ENCODE results near the gene EVI5L.
A peak's percentile ranks its signal among the peaks of the same experiment; 100 is the strongest.
"Not testable (repeated sequence)": the region's sequence is repeated elsewhere in the genome, so short reads cannot be mapped to it uniquely, and the experiment has no call there.

Gene EVI5L

GRCh38 chr19:7790416-7790815 is 39.6 kb upstream of the EVI5L start:
- Histone ChIP-seq H3K9me3 (ENCODE audit: control insufficient read depth in 5 of 5, low read length in 5 of 5) (peaks cover 0 to 6% (median 0%) of the 10 kb centered on the region in 5 donors), H3K27ac (ENCODE audit: low read depth, low read length) (no peak overlapping the region), H3K27me3 (ENCODE audit: control insufficient read depth in 5 of 5, insufficient read depth in 4 of 5, low read length in 5 of 5) (peaks cover 21 to 32% (median 28%) of the 10 kb centered on the region in 5 donors)

GRCh38 chr19:7792281-7792680 is 37.7 kb upstream of the EVI5L start:
- Histone ChIP-seq H3K36me3 (ENCODE audit: control insufficient read depth in 5 of 5, insufficient read depth in 5 of 5, low read length in 5 of 5) (peaks cover 0 to 4% (median 0%) of the 10 kb centered on the region in 5 donors), H3K27ac (ENCODE audit: low read depth, low read length) (no peak overlapping the region), H3K9me3 (ENCODE audit: control insufficient read depth in 5 of 5, low read length in 5 of 5) (peaks cover 0 to 6% (median 0%) of the 10 kb centered on the region in 5 donors), H3K27me3 (ENCODE audit: control insufficient read depth in 5 of 5, insufficient read depth in 4 of 5, low read length in 5 of 5) (peaks cover 16 to 27% (median 23%) of the 10 kb centered on the region in 5 donors), H3K4me1 (ENCODE audit: control insufficient read depth in 5 of 5, insufficient read depth in 5 of 5, low read length in 5 of 5) (peaks cover 0 to 7% (median 0%) of the 10 kb centered on the region in 5 donors), H3K9ac (ENCODE audit: low read length in 5 of 5) (no peak overlapping the region), H3K4me3 (ENCODE audit: low read depth in 1 of 5, low read length in 5 of 5) (no peak overlapping the region)

More at GRCh38 chr19:7790416-7790815, 39.6 kb upstream of the EVI5L start:
- H3K36me3 ChIP-seq (ENCODE audit: control insufficient read depth in 5 of 5, insufficient read depth in 5 of 5, low read length in 5 of 5), result peaks cover 0 to 4% (median 0%) of the 10 kb centered on the region in 5 donors
- peaks cover 0 to 7% (median 0%) of the 10 kb centered on the region in 5 donors for H3K4me1 ChIP-seq (ENCODE audit: control insufficient read depth in 5 of 5, insufficient read depth in 5 of 5, low read length in 5 of 5)
- H3K4me3 ChIP-seq (ENCODE audit: low read depth in 1 of 5, low read length in 5 of 5), result no peak overlapping the region
- H3K9ac ChIP-seq (ENCODE audit: low read length in 5 of 5), result no peak overlapping the region

GRCh38 chr19:7792701-7793100 is 37.3 kb upstream of the EVI5L start:
- H3K9me3 ChIP-seq (ENCODE audit: control insufficient read depth in 5 of 5, low read length in 5 of 5); H3K27ac ChIP-seq (ENCODE audit: low read depth, low read length); H3K9ac ChIP-seq (ENCODE audit: low read length in 5 of 5); H3K4me3 ChIP-seq (ENCODE audit: low read depth in 1 of 5, low read length in 5 of 5); H3K4me1 ChIP-seq (ENCODE audit: control insufficient read depth in 5 of 5, insufficient read depth in 5 of 5, low read length in 5 of 5); H3K36me3 ChIP-seq (ENCODE audit: control insufficient read depth in 5 of 5, insufficient read depth in 5 of 5, low read length in 5 of 5): not testable (repeated sequence)
- peaks cover 12 to 23% (median 20%) of the 10 kb centered on the region in 5 donors for H3K27me3 ChIP-seq (ENCODE audit: control insufficient read depth in 5 of 5, insufficient read depth in 4 of 5, low read length in 5 of 5)

GRCh38 chr19:7793493-7793892 is 36.5 kb upstream of the EVI5L start:
- H3K4me1 ChIP-seq (ENCODE audit: control insufficient read depth in 5 of 5, insufficient read depth in 5 of 5, low read length in 5 of 5), result peaks cover 0 to 7% (median 0%) of the 10 kb centered on the region in 5 donors
- no peak overlapping the region for H3K4me3 ChIP-seq (ENCODE audit: low read depth in 1 of 5, low read length in 5 of 5)
- peaks cover 0 to 6% (median 0%) of the 10 kb centered on the region in 5 donors for H3K9me3 ChIP-seq (ENCODE audit: control insufficient read depth in 5 of 5, low read length in 5 of 5)
- no peak overlapping the region for H3K27ac ChIP-seq (ENCODE audit: low read depth, low read length)
- H3K36me3 ChIP-seq (ENCODE audit: control insufficient read depth in 5 of 5, insufficient read depth in 5 of 5, low read length in 5 of 5), result peaks cover 0 to 4% (median 0%) of the 10 kb centered on the region in 5 donors
- H3K9ac ChIP-seq (ENCODE audit: low read length in 5 of 5), result no peak overlapping the region
- H3K27me3 ChIP-seq (ENCODE audit: control insufficient read depth in 5 of 5, insufficient read depth in 4 of 5, low read length in 5 of 5), result peaks cover 5 to 19% (median 13%) of the 10 kb centered on the region in 5 donors

- H3K9ac ChIP-seq (ENCODE audit: low read length in 5 of 5), result no peak overlapping the region
- H3K27ac ChIP-seq (ENCODE audit: low read depth, low read length), result no peak overlapping the region
- H3K36me3 ChIP-seq (ENCODE audit: control insufficient read depth in 5 of 5, insufficient read depth in 5 of 5, low read length in 5 of 5), result peaks cover 0 to 4% (median 0%) of the 10 kb centered on the region in 5 donors
- H3K4me1 ChIP-seq (ENCODE audit: control insufficient read depth in 5 of 5, insufficient read depth in 5 of 5, low read length in 5 of 5), result peaks cover 0 to 7% (median 4%) of the 10 kb centered on the region in 5 donors
- no peak overlapping the region for H3K4me3 ChIP-seq (ENCODE audit: low read depth in 1 of 5, low read length in 5 of 5)
- H3K9me3 ChIP-seq (ENCODE audit: control insufficient read depth in 5 of 5, low read length in 5 of 5), result peaks cover 0 to 6% (median 0%) of the 10 kb centered on the region in 5 donors
- peaks cover 0 to 9% (median 4%) of the 10 kb centered on the region in 5 donors for H3K27me3 ChIP-seq (ENCODE audit: control insufficient read depth in 5 of 5, insufficient read depth in 4 of 5, low read length in 5 of 5)
These were observed 34.4 kb upstream of the EVI5L start for GRCh38 chr19:7795555-7796161.

GRCh38 chr19:7799640-7800355 is 30.2 kb upstream of the EVI5L start:
- H3K9ac ChIP-seq (ENCODE audit: low read length in 5 of 5), result peak overlapping the region in 1 of 5 donors; percentile 30
- no peak overlapping the region for H3K27ac ChIP-seq (ENCODE audit: low read depth, low read length)
- peak overlapping the region in 2 of 5 donors; percentile 19 to 48 for H3K4me3 ChIP-seq (ENCODE audit: low read depth in 1 of 5, low read length in 5 of 5)
- H3K36me3 ChIP-seq (ENCODE audit: control insufficient read depth in 5 of 5, insufficient read depth in 5 of 5, low read length in 5 of 5), result no peaks in the 10 kb centered on the region
- peaks cover 0 to 6% (median 2%) of the 10 kb centered on the region in 5 donors for H3K9me3 ChIP-seq (ENCODE audit: control insufficient read depth in 5 of 5, low read length in 5 of 5)
- peaks cover 0 to 7% (median 4%) of the 10 kb centered on the region in 5 donors for H3K4me1 ChIP-seq (ENCODE audit: control insufficient read depth in 5 of 5, insufficient read depth in 5 of 5, low read length in 5 of 5)
- peaks cover 3 to 16% (median 11%) of the 10 kb centered on the region in 5 donors for H3K27me3 ChIP-seq (ENCODE audit: control insufficient read depth in 5 of 5, insufficient read depth in 4 of 5, low read length in 5 of 5)

GRCh38 chr19:7801020-7801570 is 28.9 kb upstream of the EVI5L start:
- peaks cover 0 to 7% (median 4%) of the 10 kb centered on the region in 5 donors for H3K4me1 ChIP-seq (ENCODE audit: control insufficient read depth in 5 of 5, insufficient read depth in 5 of 5, low read length in 5 of 5)
- peaks cover 0 to 6% (median 2%) of the 10 kb centered on the region in 5 donors for H3K9me3 ChIP-seq (ENCODE audit: control insufficient read depth in 5 of 5, low read length in 5 of 5)
- H3K9ac ChIP-seq (ENCODE audit: low read length in 5 of 5), result no peak overlapping the region
- no peaks in the 10 kb centered on the region for H3K36me3 ChIP-seq (ENCODE audit: control insufficient read depth in 5 of 5, insufficient read depth in 5 of 5, low read length in 5 of 5)
- no peak overlapping the region for H3K4me3 ChIP-seq (ENCODE audit: low read depth in 1 of 5, low read length in 5 of 5)
- no peak overlapping the region for H3K27ac ChIP-seq (ENCODE audit: low read depth, low read length)
- H3K27me3 ChIP-seq (ENCODE audit: control insufficient read depth in 5 of 5, insufficient read depth in 4 of 5, low read length in 5 of 5), result peaks cover 3 to 19% (median 13%) of the 10 kb centered on the region in 5 donors

- H3K9me3 ChIP-seq (ENCODE audit: control insufficient read depth in 5 of 5, low read length in 5 of 5), result peaks cover 0 to 7% (median 1%) of the 10 kb centered on the region in 5 donors
- H3K4me1 ChIP-seq (ENCODE audit: control insufficient read depth in 5 of 5, insufficient read depth in 5 of 5, low read length in 5 of 5), result no peaks in the 10 kb centered on the region
- no peak overlapping the region for H3K4me3 ChIP-seq (ENCODE audit: low read depth in 1 of 5, low read length in 5 of 5)
- no peak overlapping the region for H3K27ac ChIP-seq (ENCODE audit: low read depth, low read length)
- no peaks in the 10 kb centered on the region for H3K36me3 ChIP-seq (ENCODE audit: control insufficient read depth in 5 of 5, insufficient read depth in 5 of 5, low read length in 5 of 5)
- peaks cover 3 to 18% (median 13%) of the 10 kb centered on the region in 5 donors for H3K27me3 ChIP-seq (ENCODE audit: control insufficient read depth in 5 of 5, insufficient read depth in 4 of 5, low read length in 5 of 5)
- no peak overlapping the region for H3K9ac ChIP-seq (ENCODE audit: low read length in 5 of 5)
These were observed 23.8 kb upstream of the EVI5L start for GRCh38 chr19:7806234-7806633.

GRCh38 chr19:7806876-7807275 is 23.1 kb upstream of the EVI5L start:
- Histone ChIP-seq H3K4me1 (ENCODE audit: control insufficient read depth in 5 of 5, insufficient read depth in 5 of 5, low read length in 5 of 5) (no peaks in the 10 kb centered on the region), H3K36me3 (ENCODE audit: control insufficient read depth in 5 of 5, insufficient read depth in 5 of 5, low read length in 5 of 5) (no peaks in the 10 kb centered on the region), H3K27me3 (ENCODE audit: control insufficient read depth in 5 of 5, insufficient read depth in 4 of 5, low read length in 5 of 5) (peaks cover 3 to 18% (median 13%) of the 10 kb centered on the region in 5 donors), H3K9me3 (ENCODE audit: control insufficient read depth in 5 of 5, low read length in 5 of 5) (peaks cover 3 to 10% (median 5%) of the 10 kb centered on the region in 5 donors), H3K9ac (ENCODE audit: low read length in 5 of 5) (no peak overlapping the region), H3K4me3 (ENCODE audit: low read depth in 1 of 5, low read length in 5 of 5) (no peak overlapping the region), H3K27ac (ENCODE audit: low read depth, low read length) (no peak overlapping the region)

GRCh38 chr19:7808108-7808507 is 21.9 kb upstream of the EVI5L start:
- H3K36me3 ChIP-seq (ENCODE audit: control insufficient read depth in 5 of 5, insufficient read depth in 5 of 5, low read length in 5 of 5), result no peaks in the 10 kb centered on the region
- H3K9ac ChIP-seq (ENCODE audit: low read length in 5 of 5), result no peak overlapping the region
- H3K9me3 ChIP-seq (ENCODE audit: control insufficient read depth in 5 of 5, low read length in 5 of 5), result peaks cover 6 to 13% (median 11%) of the 10 kb centered on the region in 5 donors
- H3K4me3 ChIP-seq (ENCODE audit: low read depth in 1 of 5, low read length in 5 of 5), result no peak overlapping the region
- H3K27ac ChIP-seq (ENCODE audit: low read depth, low read length), result no peak overlapping the region
- peaks cover 0 to 16% (median 9%) of the 10 kb centered on the region in 5 donors for H3K27me3 ChIP-seq (ENCODE audit: control insufficient read depth in 5 of 5, insufficient read depth in 4 of 5, low read length in 5 of 5)
- no peaks in the 10 kb centered on the region for H3K4me1 ChIP-seq (ENCODE audit: control insufficient read depth in 5 of 5, insufficient read depth in 5 of 5, low read length in 5 of 5)
